Epithelial cell of esophagus (primary cell): ENCODE measurements around the gene TH.

Experiments
- DNase-seq: peaks from one replicate; pipeline ENCODE4 v3.0.0; 2010; ENCODE audit warnings: low read depth
- H3K4me3 ChIP-seq: 2 replicates; pipeline ENCODE4 v1.5.1; 2011; ENCODE audit warnings: mild to moderate bottlenecking, low read length, control low read depth
- CTCF ChIP-seq: IDR thresholded peaks from 2 replicates; pipeline ENCODE4 v1.5.1; 2011; ENCODE audit warnings: low read depth, mild to moderate bottlenecking, low read length, control low read depth, inconsistent platforms; ENCODE audit not compliant: insufficient read depth; ENCODE audit errors: missing control alignments

The TH gene

GRCh38 chr11:2131371-2132236 lies 40.0 kb downstream of the TH start:
- DNase-seq: no peak
- no peak for TF ChIP-seq CTCF
- no peak overlapping the region for H3K4me3 ChIP-seq

- H3K4me3 ChIP-seq: no peak overlapping the region
- no peak for TF ChIP-seq CTCF
- DNase-seq: no peak
These were observed 40.7 kb downstream of the TH start for GRCh38 chr11:2130881-2131352.

- DNase-seq: no peak
- no peak overlapping the region for H3K4me3 ChIP-seq
- TF ChIP-seq CTCF: no peak
These were observed 41.8 kb downstream of the TH start for GRCh38 chr11:2129699-2130366.

- no peak for TF ChIP-seq CTCF
- no peak for DNase-seq
- H3K4me3 ChIP-seq: no peak overlapping the region
These were observed 42.3 kb downstream of the TH start for GRCh38 chr11:2129308-2129698.

- no peak for TF ChIP-seq CTCF
These were observed 42.9 kb downstream of the TH start for GRCh38 chr11:2128511-2129307.

GRCh38 chr11:2128130-2128510 lies 43.5 kb downstream of the TH start:
- no peak for TF ChIP-seq CTCF
- DNase-seq: no peak
- no peak overlapping the region for H3K4me3 ChIP-seq

More at GRCh38 chr11:2128511-2129307, 42.9 kb downstream of the TH start:
- DNase-seq: no peak
- no peak overlapping the region for H3K4me3 ChIP-seq
